WTC11 (cell line): Measurements from ENCODE around the gene RPL15. TPM values are rescaled to one million over a fixed set of nuclear protein-coding genes. Genes with fewer than 3 reads are reported as not detected.

ENCODE experiments used
- ATAC-seq: fragments of 200-7000 bp; cut with Tn5 transposase; 2 replicates; pipeline ENCODE4 v1.10.0; 2021; ENCODE audit warnings: mild to moderate bottlenecking, moderate library complexity
- CTCF ChIA-PET: fragments of 300-600 bp; sonication (Branson Sonifier 250); formaldehyde crosslinking; loops from one replicate; lab custom pipeline; 2021; ENCODE audit warnings: antibody characterized with exemption; lab: Charles Lee
- POLR2A ChIA-PET: fragments of 350-600 bp; sonication (Branson Sonifier 250); formaldehyde crosslinking; loops from one replicate; lab custom pipeline; 2021; ENCODE audit warnings: antibody characterized with exemption; lab: Charles Lee
- DNase-seq: peaks from one replicate; pipeline ENCODE4 v3.0.0; 2021; ENCODE audit warnings: low spot score
- H3K27ac Mint-ChIP-seq: 2 replicates; pipeline ENCODE4 v1.8.0; 2021; ENCODE audit warnings: mixed read lengths
- H3K27me3 Mint-ChIP-seq: 2 replicates; pipeline ENCODE4 v1.8.0; 2021; ENCODE audit warnings: low read depth, mild to moderate bottlenecking, moderate library complexity, mixed read lengths
- H3K36me3 Mint-ChIP-seq: 2 replicates; pipeline ENCODE4 v1.8.0; 2021; ENCODE audit warnings: mixed read lengths
- H3K4me1 Mint-ChIP-seq: 2 replicates; pipeline ENCODE4 v1.8.0; 2022; ENCODE audit warnings: mixed read lengths
- H3K4me3 Mint-ChIP-seq: 2 replicates; pipeline ENCODE4 v1.8.0; 2021; ENCODE audit warnings: mild to moderate bottlenecking, moderate library complexity, mixed read lengths
- H3K9me3 Mint-ChIP-seq: 2 replicates; pipeline ENCODE4 v1.8.0; 2021; ENCODE audit warnings: mixed read lengths
- ATF3 ChIP-seq: sonication (generic); formaldehyde crosslinking; conservative IDR thresholded peaks from 2 replicates; pipeline ENCODE4 v1.8.1; 2022; ENCODE audit warnings: mild to moderate bottlenecking, missing genetic modification reagents
- CBFB ChIP-seq: sonication (generic); formaldehyde crosslinking; IDR thresholded peaks from 2 replicates; pipeline ENCODE4 v1.8.1; 2022; ENCODE audit warnings: mild to moderate bottlenecking, low read depth, missing genetic modification reagents
- E2F4 ChIP-seq: sonication (generic); formaldehyde crosslinking; IDR thresholded peaks from 2 replicates; pipeline ENCODE4 v1.8.1; 2022; ENCODE audit warnings: low read depth, mild to moderate bottlenecking, moderate library complexity, missing genetic modification reagents, borderline replicate concordance
- ESRRA ChIP-seq: sonication (generic); formaldehyde crosslinking; IDR thresholded peaks from 2 replicates; pipeline ENCODE4 v1.8.1; 2022; ENCODE audit warnings: mild to moderate bottlenecking, missing genetic modification reagents, borderline replicate concordance
- ETV6 ChIP-seq: sonication (generic); formaldehyde crosslinking; IDR thresholded peaks from 2 replicates; pipeline ENCODE4 v1.8.1; 2022; ENCODE audit warnings: mild to moderate bottlenecking, missing genetic modification reagents
- GTF2I ChIP-seq: fragments of 250-450 bp; sonication (Bioruptor Pico); conservative IDR thresholded peaks from 2 replicates; pipeline ENCODE4 v1.4.0; 2021; ENCODE audit warnings: mild to moderate bottlenecking
- HMGA2 ChIP-seq: fragments of 250-450 bp; sonication (Bioruptor Pico); IDR thresholded peaks from 2 replicates; pipeline ENCODE4 v1.4.0; 2021; ENCODE audit warnings: mild to moderate bottlenecking, moderate library complexity
- MLX ChIP-seq: sonication (generic); formaldehyde crosslinking; IDR thresholded peaks from 2 replicates; pipeline ENCODE4 v1.8.1; 2023; ENCODE audit warnings: mild to moderate bottlenecking, missing genetic modification reagents, moderate library complexity
- NFATC4 ChIP-seq: fragments of 250-450 bp; sonication (Bioruptor Pico); IDR thresholded peaks from 2 replicates; pipeline ENCODE4 v1.9.0; 2021; ENCODE audit warnings: mild to moderate bottlenecking
- STAT6 ChIP-seq: sonication (generic); formaldehyde crosslinking; conservative IDR thresholded peaks from 2 replicates; pipeline ENCODE4 v1.8.1; 2023; ENCODE audit warnings: mild to moderate bottlenecking, low read depth, missing genetic modification reagents, moderate library complexity
- USF1 ChIP-seq: sonication (generic); formaldehyde crosslinking; IDR thresholded peaks from 2 replicates; pipeline ENCODE4 v1.8.0; 2022; ENCODE audit warnings: mild to moderate bottlenecking, missing genetic modification reagents
- ZNF317 ChIP-seq: sonication (generic); formaldehyde crosslinking; IDR thresholded peaks from 2 replicates; pipeline ENCODE4 v1.8.1; 2023; ENCODE audit warnings: low read depth, mild to moderate bottlenecking, moderate library complexity, missing genetic modification reagents, borderline replicate concordance
- ZNF423 ChIP-seq: fragments of 250-450 bp; sonication (Bioruptor Pico); IDR thresholded peaks from 2 replicates; pipeline ENCODE4 v2.1.2; 2022; ENCODE audit warnings: mild to moderate bottlenecking, moderate library complexity
- ZNF425 ChIP-seq: fragments of 250-450 bp; sonication (Bioruptor Pico); conservative IDR thresholded peaks from 2 replicates; pipeline ENCODE4 v1.9.0; 2021; ENCODE audit warnings: mild to moderate bottlenecking
- total RNA-seq: library from RNA; stranded (reverse); gene quantifications from 3 replicates; pipeline ENCODE4 v1.2.3, GENCODE V29; 2021

RPL15 gene
- total RNA-seq, 1 experiment from 2014 or later = 2,428 TPM

- TF ChIP-seq STAT6 (CRISPR knock-in tag) = no peak
These were observed 44.6 kb upstream of the RPL15 start (continued) for GRCh38 chr3:23872330-23872729.

GRCh38 chr3:23873941-23874340 lies 43.0 kb upstream of the RPL15 start:
- ATAC-seq = no peak

GRCh38 chr3:23874359-23875112 lies 42.4 kb upstream of the RPL15 start:
- TF ChIP-seq E2F4 (CRISPR knock-in tag) (no peak), ZNF317 (CRISPR knock-in tag) (no peak), ZNF425 (no peak), GTF2I (no peak), STAT6 (CRISPR knock-in tag) (no peak), MLX (CRISPR knock-in tag) (no peak), ATF3 (CRISPR knock-in tag) (no peak), CBFB (CRISPR knock-in tag) (no peak)
- H3K9me3 Mint-ChIP-seq = peaks cover 24% of the 10 kb centered on the region
- no peak for ATAC-seq
- no peak for DNase-seq
- POLR2A ChIA-PET = no interaction called here
- no peaks in the 10 kb centered on the region; the same call in 1 of the 2 replicates for H3K27me3 Mint-ChIP-seq
- no peak overlapping the region for H3K27ac Mint-ChIP-seq
- CTCF ChIA-PET = interaction anchor here (1.0 to 3.5 kb wide), 3 partner anchors 10 to 40 kb away, joined by 4 to 12 read pairs (median 4); no protein-coding TSS in a partner anchor
- H3K4me3 Mint-ChIP-seq = no peak overlapping the region
- H3K36me3 Mint-ChIP-seq = peaks cover 34% of the 10 kb centered on the region
- peaks cover 28% of the 10 kb centered on the region for H3K4me1 Mint-ChIP-seq

More at GRCh38 chr3:23873941-23874340, 43.0 kb upstream of the RPL15 start:
- TF ChIP-seq ZNF423 (CRISPR knock-in tag) (no peak), MLX (CRISPR knock-in tag) (no peak), ESRRA (CRISPR knock-in tag) (no peak), ETV6 (CRISPR knock-in tag) (no peak), USF1 (CRISPR knock-in tag) (no peak), NFATC4 (CRISPR knock-in tag) (no peak), HMGA2 (CRISPR knock-in tag) (no peak), CBFB (CRISPR knock-in tag) (no peak)
- peaks cover 18% of the 10 kb centered on the region for H3K9me3 Mint-ChIP-seq
- no peak overlapping the region for H3K4me3 Mint-ChIP-seq
- no peak for DNase-seq
- ChIA-PET CTCF (interaction anchor here (1.0 to 3.5 kb wide), 3 partner anchors 11 to 40 kb away, joined by 4 to 12 read pairs (median 4); no protein-coding TSS in a partner anchor), POLR2A (no interaction called here)
- H3K4me1 Mint-ChIP-seq = peaks cover 28% of the 10 kb centered on the region
- H3K36me3 Mint-ChIP-seq = peaks cover 28% of the 10 kb centered on the region
- H3K27me3 Mint-ChIP-seq = no peaks in the 10 kb centered on the region; the same call in 1 of the 2 replicates
- H3K27ac Mint-ChIP-seq = no peak overlapping the region
